GM20000 (cell line): ENCODE data around the gene CPPED1.
"Not testable (repeated sequence)": the region's sequence is repeated elsewhere in the genome, so short reads cannot be mapped to it uniquely, and the experiment has no call there.

Source experiments
- DNase-seq: peaks from one replicate; pipeline ENCODE4 v3.0.0; 2012; ENCODE audit warnings: low spot score
- CTCF ChIP-seq: IDR thresholded peaks from 2 replicates; pipeline ENCODE4 v1.5.1; 2012; ENCODE audit warnings: mild to moderate bottlenecking, control low read depth; ENCODE audit errors: extremely low read depth, missing control alignments

CPPED1 gene

GRCh38 chr16:12773221-12773620 lies 30.5 kb downstream of the CPPED1 start:
- no peak for TF ChIP-seq CTCF
- DNase-seq = no peak

GRCh38 chr16:12771341-12771798 lies 32.3 kb downstream of the CPPED1 start:
- no peak for TF ChIP-seq CTCF
- no peak for DNase-seq

- DNase-seq = no peak
- TF ChIP-seq CTCF = no peak
These were observed 34.2 kb downstream of the CPPED1 start for GRCh38 chr16:12769525-12769924.

- no peak for TF ChIP-seq CTCF
- peak; percentile 20 for DNase-seq
These were observed 35.8 kb downstream of the CPPED1 start for GRCh38 chr16:12767897-12768296.

GRCh38 chr16:12766853-12767252 lies 36.8 kb downstream of the CPPED1 start:
- no peak for DNase-seq
- no peak for TF ChIP-seq CTCF

GRCh38 chr16:12766208-12766607 lies 37.5 kb downstream of the CPPED1 start:
- DNase-seq = not testable (repeated sequence)

GRCh38 chr16:12764813-12765488 lies 38.7 kb downstream of the CPPED1 start:
- DNase-seq = no peak
- no peak for TF ChIP-seq CTCF

GRCh38 chr16:12763517-12763916 lies 40.2 kb downstream of the CPPED1 start:
- no peak for TF ChIP-seq CTCF
- DNase-seq = no peak
